Measurements from ENCODE around the gene IL4R.
"Not testable (repeated sequence)": the region's sequence is repeated elsewhere in the genome, so short reads cannot be mapped to it uniquely, and the experiment has no call there.

IL4R gene

GRCh38 chr16:27385398-27385797 lies 71.6 kb downstream of the IL4R start:
- no peak for DNase-seq

GRCh38 chr16:27386674-27387073 lies 72.9 kb downstream of the IL4R start:
- DNase-seq: no peak

DNA sequence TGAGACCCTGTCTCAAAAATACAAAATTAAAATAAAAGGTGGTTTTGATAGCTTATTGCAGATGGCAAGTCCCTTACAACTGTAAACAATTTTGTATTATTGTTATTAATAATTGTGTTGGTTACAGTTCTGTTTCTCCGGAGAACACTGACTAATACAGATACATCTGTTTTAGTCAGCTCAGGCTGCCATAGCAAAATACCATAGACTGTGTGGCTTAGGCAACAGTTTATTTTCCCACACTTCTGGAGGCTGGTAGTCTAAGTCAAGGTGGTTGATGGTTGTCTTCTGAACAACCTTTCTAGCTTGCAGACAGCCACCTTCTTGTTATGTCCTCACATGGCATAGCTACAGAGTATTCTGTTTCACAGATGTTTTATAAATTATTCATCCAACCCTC lies 74.0 kb downstream of the IL4R start:
- DNase-seq: no peak

DNA sequence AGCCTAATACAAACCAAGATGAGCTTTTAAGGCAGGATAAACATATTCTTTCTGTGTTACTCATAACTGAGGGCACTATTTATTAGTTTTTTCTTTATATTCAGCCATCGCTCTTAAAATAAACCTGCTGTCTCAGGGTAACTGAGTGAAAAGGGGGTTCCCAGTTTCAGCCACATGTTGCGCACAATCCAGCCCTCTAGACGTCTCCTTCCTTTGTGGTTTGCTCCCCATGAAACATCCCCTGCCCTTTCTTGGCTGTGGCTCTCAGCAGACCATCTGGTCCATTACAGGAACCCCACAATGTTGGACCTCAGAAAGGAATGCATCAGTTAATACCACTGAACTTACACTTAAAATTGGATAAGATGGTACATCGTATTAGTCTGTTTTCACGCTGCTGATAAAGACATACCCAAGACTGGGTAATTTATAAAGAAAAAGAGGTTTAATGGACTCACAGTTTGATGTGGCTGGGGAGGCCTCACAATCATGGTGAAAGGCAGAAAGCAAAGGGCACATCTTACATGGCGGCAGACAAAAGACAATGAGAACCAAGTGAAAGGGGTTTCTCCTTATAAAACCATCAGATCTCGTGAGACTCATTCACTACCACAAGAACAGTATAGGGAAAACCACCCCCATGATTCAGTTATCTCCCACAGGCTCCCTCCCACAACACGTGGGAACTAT lies 75.6 kb downstream of the IL4R start:
- no peak for DNase-seq

DNA sequence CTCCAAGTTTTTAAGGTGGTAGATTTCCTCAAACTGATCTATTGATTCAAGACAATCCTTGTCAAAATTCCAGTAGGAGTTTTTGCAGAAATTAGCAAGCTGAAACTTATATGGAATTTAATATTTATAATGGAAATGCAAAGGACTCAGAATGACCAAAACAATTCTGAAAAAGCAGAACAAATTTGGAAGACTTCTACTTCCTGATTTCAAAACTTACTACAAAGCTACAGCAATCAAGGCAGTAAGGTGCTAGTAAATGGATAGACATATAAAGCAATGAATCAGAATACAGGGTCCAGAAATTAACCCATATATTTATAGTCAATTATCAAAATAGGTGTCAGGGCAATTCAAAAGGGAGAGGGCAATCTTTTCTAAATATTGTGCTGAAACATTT lies 76.4 kb downstream of the IL4R start:
- no peak for DNase-seq

- no peak for DNase-seq
Observed at GRCh38 chr16:27392671-27393070, 78.9 kb downstream of the IL4R start.

GRCh38 chr16:27394516-27394915 lies 80.7 kb downstream of the IL4R start:
- no peak for DNase-seq

DNA sequence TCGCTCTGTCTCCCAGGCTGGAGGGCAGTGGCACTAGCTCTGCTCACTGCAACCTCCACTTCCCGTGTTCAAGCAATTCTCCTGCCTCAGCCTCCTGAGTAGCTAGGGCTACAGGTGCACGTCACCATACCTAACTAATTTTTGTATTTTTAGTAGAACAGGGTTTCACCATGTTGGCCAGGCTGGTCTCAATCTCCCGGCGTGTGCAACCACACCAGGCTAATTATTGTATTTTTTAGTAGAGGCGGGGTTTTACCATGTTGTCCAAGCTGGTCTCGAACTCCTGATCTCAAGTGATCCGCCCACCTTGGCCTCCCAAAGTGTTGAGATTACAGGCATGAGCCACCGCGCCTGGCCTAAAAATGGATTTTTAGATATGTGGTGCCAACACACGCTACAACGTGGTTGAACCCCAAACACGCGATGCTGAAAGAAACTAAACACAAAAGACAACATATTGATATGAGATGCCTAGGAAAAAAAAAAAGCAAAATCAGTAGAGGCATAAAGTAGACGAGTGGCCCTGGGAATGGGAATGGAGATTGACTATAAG lies 84.6 kb downstream of the IL4R start:
- not testable (repeated sequence) for DNase-seq

GRCh38 chr16:27398894-27399853 lies 85.4 kb downstream of the IL4R start:
- no peak for DNase-seq

GRCh38 chr16:27399969-27400368 lies 86.2 kb downstream of the IL4R start:
- no peak for DNase-seq

- no peak for DNase-seq
Observed at GRCh38 chr16:27400751-27401620, 87.2 kb downstream of the IL4R start.

DNA sequence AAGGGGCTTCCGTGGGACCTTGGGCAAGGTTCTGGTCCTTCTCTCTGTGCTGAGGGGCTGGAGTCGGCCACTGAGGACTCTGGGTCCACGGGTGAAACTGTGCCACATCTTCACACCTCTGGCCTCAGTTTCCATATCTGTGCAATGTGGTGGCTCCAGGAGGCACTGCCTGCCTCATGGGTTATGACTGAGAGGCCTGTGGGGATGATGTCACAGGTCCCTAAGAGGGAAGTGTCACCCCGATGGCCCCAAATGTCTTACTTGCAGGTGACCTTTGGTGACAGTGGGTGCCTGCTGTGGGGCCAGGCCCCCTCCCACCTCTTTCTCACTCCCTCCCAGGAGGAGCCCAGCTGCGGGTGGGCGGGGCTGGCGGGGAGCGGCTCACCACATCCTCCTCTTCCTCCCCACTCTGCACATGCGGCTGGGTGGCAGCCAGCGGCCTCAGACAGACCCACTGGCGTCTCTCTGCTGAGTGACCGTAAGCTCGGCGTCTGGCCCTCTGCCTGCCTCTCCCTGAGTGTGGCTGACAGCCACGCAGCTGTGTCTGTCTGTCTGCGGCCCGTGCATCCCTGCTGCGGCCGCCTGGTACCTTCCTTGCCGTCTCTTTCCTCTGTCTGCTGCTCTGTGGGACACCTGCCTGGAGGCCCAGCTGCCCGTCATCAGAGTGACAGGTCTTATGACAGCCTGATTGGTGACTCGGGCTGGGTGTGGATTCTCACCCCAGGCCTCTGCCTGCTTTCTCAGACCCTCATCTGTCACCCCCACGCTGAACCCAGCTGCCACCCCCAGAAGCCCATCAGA lies 88.2 kb downstream of the IL4R start, which contains the start of gene IL21R:
Gene IL21R (plus strand): TSS at position 407 of the 801 bp plus-strand sequence. CDS start 27,898 bp downstream, outside the sequence.
- no peak for DNase-seq

GRCh38 chr16:27402569-27402963 lies 88.8 kb downstream of the IL4R start:
- DNase-seq: no peak

DNA sequence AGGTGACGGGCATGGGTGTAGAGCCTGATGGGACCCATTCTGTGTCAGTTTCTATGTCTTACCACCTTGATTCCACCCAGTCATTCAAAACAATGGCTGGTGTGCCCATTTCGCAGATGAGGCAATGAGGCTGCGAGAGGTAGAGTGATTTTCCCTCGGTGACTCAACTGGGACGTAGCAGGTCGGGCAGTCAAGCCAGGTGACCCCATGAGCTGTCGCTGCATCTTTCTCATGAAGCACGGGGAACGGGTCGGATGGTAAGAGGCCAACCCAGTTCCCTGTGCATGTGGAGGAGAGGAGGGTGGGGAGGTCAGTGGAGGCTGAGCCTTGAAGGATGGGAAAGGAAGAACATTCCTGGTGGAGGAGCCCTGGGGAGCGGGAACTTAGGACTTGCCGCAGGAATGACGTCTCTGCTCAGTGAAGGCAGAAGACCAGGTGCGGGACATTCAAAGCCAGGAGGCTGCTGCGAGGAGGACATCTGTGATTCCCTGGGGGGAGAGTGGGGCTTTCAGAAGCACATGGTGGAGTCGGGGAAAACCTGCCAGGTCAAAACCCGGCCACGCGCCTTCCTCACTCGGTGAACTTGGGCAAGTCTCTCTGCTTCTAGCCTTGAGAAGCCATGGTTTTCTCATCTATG lies 89.3 kb downstream of the IL4R start:
- no peak for DNase-seq

DNA sequence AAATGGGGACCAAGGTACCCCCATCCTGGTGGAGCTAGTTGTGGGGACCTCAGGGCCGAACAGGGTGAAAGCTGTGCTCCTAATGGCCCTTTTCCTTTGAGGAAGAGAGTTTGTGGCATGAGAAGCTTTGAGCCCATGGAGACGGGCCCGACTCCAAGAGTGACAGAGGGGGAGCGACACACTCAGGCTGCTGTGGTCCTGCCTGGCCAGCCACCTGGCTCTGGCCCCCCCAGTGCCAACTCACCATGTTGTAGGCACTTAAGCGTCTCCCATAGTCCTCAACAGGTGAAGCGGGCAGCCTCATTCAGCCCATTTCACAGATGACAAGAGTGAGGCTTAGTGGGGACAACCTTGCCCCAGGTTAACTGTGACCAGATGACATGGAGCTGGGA lies 89.8 kb downstream of the IL4R start:
- DNase-seq: no peak

DNA sequence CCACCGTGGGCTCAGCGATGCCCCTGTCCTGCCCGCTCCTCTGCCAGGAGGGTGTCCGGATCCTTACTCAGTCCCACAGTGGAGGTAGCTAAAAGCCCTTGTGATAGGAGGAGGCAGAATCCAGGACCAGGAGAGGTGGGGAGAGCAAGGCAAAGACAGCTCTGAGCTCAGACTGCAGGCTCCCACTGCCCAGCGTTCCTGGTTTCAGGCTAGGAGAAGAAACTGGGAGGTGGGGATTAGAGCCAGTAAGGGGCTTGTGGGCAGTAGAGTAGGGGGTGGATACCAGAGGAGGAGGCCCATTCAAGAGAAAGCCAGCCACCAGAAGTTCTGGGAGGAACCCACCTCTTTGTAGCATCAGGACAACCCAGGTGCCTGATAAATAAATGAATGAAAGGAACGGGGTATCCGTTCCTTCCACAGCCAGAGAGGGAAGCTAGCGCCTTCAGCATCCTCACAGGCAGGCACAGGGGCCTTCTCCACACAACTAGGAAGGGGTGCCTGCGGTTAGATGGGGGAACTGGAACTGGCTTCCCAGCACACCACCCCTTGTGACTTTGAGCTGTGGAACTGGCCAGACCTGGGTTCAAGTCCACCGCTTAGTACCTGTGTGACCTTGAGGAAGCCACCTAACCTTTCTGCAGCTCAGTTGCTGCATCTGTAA lies 90.5 kb downstream of the IL4R start:
- DNase-seq: no peak

DNA sequence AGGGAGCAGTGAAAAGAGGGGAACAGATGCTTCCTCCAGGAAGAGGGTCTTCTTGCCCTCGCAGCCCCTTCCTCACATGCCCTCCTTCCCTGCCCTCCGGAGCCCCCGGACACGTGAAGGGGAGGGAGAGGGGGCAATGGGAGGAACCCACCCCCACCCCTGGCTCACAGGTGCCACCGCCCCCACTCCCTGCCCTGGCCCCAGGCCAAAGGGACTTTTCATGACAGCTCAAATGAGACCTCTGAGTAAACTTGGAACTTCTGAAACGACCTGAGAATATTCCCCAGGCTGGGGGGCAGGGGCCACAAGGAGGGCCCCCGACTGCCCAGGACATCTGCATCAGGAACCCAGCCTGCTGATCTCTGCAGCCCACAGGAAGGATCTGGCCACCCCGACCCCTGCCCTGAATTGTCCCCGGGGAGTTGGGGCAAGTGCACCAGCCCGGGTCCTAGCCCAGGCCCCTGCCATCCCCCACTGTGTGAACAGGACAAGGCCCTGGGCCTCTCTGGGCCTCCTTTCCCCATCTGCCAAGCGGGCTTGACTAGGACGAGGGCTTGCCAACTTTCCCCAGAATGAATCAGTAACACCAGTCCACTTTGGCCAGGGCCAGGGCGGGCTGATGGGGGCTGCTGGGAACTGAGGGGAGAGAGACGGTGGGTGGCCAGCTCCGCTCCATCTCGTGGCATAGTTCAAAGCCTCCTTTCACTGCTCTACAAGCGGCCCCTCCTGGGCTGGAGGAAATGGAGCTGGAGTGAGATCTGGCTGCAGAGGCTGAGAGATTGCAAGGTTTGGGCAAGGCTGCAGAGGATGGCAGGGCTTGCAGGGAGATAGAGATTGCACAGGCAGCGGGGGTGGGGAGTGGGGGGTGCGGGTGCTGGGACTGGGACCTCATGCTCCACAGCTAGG lies 92.0 kb downstream of the IL4R start:
- DNase-seq: no peak

DNA sequence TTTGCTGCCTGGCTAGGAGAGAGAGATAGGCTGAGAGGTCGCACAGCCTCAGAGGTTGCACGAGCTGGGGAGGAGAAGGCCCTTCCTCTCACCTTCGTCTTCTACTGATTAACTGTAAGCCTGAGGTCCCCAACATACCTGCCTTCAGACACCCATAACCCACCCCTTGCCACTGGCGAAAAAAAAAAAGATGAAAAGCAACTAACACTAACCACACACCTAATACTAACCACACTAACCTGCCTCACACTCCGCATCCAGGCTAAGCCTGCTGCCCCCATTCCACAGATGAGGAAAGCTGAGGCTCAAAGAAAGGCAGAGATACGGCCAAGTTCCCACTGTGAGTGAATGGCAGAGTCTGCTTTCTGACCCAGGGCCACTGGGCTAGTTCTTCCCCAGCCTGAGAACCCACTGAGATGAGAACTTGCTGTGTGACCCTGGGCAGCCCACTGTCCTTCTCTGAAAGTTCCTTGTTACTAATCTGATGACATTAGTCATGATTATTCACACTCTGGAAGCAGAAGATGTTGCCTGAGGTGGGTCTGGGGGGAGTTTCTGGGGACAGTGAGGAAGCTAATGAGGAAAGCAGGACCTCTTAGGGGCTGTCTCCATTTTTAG lies 92.8 kb downstream of the IL4R start:
- no peak for DNase-seq

- DNase-seq: no peak
Observed at GRCh38 chr16:27407133-27407532, 93.4 kb downstream of the IL4R start.

Measured in NCI-H187 (cell line).